Measurements from ENCODE around the gene RNF169. TPM values are rescaled to one million over a fixed set of nuclear protein-coding genes. Genes with fewer than 3 reads are reported as not detected.

The RNF169 gene
- total RNA-seq, 1 donor from 2014 or later: 23.5 TPM

DNA sequence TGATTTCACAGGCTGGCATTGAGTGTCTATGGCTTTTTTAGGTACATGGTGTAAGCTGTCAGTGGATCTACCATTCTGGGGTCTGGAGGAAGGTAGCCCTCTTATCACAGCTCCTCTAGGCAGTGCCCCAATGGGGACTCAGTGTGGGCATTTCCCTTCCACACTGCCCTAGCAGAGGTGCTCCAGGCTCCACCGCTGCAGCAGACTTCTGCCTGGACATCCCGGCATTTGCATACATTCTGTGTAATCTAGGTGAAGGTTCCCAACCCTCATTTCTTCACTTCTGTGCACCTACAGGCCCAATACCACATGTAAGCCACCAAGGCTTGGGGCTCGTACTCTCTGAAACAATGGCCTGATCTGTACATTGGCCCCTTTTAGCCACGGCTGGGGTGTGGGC, 78.3 kb downstream of the RNF169 start:
- H3K27me3 Mint-ChIP-seq (ENCODE audit: low read depth): no peaks in the 10 kb centered on the region
- peaks cover 35% of the 10 kb centered on the region for H3K9me3 Mint-ChIP-seq
- no peaks in the 10 kb centered on the region for H3K4me1 Mint-ChIP-seq
- H3K36me3 Mint-ChIP-seq (ENCODE audit: low read depth): peaks cover 87% of the 10 kb centered on the region
- TF ChIP-seq, protein P1, sequence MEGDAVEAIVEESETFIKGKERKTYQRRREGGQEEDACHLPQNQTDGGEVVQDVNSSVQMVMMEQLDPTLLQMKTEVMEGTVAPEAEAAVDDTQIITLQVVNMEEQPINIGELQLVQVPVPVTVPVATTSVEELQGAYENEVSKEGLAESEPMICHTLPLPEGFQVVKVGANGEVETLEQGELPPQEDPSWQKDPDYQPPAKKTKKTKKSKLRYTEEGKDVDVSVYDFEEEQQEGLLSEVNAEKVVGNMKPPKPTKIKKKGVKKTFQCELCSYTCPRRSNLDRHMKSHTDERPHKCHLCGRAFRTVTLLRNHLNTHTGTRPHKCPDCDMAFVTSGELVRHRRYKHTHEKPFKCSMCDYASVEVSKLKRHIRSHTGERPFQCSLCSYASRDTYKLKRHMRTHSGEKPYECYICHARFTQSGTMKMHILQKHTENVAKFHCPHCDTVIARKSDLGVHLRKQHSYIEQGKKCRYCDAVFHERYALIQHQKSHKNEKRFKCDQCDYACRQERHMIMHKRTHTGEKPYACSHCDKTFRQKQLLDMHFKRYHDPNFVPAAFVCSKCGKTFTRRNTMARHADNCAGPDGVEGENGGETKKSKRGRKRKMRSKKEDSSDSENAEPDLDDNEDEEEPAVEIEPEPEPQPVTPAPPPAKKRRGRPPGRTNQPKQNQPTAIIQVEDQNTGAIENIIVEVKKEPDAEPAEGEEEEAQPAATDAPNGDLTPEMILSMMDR (conservative IDR thresholded peaks at IDR 0.05): no peak
- no peak overlapping the region for H3K27ac Mint-ChIP-seq (ENCODE audit: unreplicated experiment)
- no peak overlapping the region for H3K4me3 Mint-ChIP-seq
- no peak for DNase-seq (ENCODE audit: low read depth, low spot score)

DNA sequence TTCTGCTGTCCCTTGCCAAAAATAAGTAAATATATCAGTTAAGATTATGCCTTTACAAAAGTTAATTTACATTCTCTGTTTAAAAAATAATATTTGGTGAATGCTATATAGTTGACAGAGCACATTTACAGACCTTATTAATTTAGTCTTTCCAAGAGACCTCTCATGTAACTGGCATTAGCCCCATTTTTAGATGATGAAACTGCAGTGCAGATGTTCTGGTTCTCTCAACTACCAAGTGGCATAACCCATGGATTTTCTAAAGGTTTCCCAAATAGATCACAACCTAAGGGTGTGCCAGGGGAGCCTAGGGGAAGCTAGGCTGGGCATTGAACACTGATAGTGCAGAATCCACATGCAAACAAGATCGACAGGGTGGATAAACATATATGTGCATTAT, 88.5 kb downstream of the RNF169 start:
- Mint-ChIP-seq H3K27ac (ENCODE audit: unreplicated experiment) (no peak overlapping the region), H3K4me1 (peaks cover 8% of the 10 kb centered on the region), H3K4me3 (no peak overlapping the region), H3K27me3 (ENCODE audit: low read depth) (no peaks in the 10 kb centered on the region), H3K36me3 (ENCODE audit: low read depth) (peaks cover 33% of the 10 kb centered on the region), H3K9me3 (no peaks in the 10 kb centered on the region)
- no peak for DNase-seq (ENCODE audit: low read depth, low spot score)
- TF ChIP-seq, protein P1 (conservative IDR thresholded peaks at IDR 0.05): no peak

DNA sequence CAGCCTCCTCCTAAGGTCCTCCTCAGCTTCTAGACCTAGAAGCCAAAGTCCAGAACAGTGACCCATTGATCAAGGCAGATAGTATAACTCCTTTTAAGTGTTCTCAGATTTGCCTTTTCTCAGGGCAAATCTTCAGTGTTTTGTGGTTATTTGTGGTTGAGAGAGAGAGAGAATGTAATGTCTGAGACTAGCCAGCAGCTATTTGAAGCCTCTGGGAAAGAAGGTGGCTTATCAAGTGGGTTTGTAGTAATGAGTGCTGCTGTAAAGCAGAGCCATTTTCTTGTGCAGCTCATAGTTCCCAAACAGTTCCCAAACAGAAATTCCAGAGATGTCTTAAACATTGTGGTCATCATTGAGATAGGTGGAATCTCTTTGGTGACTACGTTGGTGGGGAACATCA, 89.5 kb downstream of the RNF169 start:
- peak overlapping the region; percentile 42 for H3K4me3 Mint-ChIP-seq
- peaks cover 8% of the 10 kb centered on the region for H3K4me1 Mint-ChIP-seq
- no peaks in the 10 kb centered on the region for H3K9me3 Mint-ChIP-seq
- no peak for DNase-seq (ENCODE audit: low read depth, low spot score)
- H3K27ac Mint-ChIP-seq (ENCODE audit: unreplicated experiment): no peak overlapping the region
- H3K36me3 Mint-ChIP-seq (ENCODE audit: low read depth): peaks cover 33% of the 10 kb centered on the region
- TF ChIP-seq, protein P1 (conservative IDR thresholded peaks at IDR 0.05): no peak
- no peaks in the 10 kb centered on the region for H3K27me3 Mint-ChIP-seq (ENCODE audit: low read depth)

DNA sequence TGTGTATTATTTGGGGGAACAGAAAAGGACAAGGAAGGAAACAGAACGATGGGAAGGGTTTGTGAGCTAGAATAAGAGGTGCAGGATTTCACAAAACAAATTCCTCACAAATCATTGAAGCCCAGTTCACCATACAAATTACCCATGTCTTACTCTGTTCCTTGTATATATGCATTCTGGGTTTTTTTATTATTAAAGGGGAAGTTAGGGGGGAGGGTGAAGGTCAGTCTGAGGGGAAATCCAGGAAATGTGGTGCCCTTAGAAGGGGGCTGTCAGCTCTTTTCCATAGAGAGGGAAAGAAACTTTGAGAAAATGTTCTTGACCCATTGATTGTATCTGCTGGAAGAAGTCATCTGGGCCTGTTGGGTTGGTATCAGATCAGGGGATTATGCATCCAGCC, 90.8 kb downstream of the RNF169 start:
- Mint-ChIP-seq H3K4me3 (no peak overlapping the region), H3K36me3 (ENCODE audit: low read depth) (peaks cover 33% of the 10 kb centered on the region), H3K9me3 (no peaks in the 10 kb centered on the region), H3K27me3 (ENCODE audit: low read depth) (no peaks in the 10 kb centered on the region), H3K27ac (ENCODE audit: unreplicated experiment) (no peak overlapping the region), H3K4me1 (peaks cover 8% of the 10 kb centered on the region)
- TF ChIP-seq, protein P1 (conservative IDR thresholded peaks at IDR 0.05): no peak
- DNase-seq (ENCODE audit: low read depth, low spot score): no peak

DNA sequence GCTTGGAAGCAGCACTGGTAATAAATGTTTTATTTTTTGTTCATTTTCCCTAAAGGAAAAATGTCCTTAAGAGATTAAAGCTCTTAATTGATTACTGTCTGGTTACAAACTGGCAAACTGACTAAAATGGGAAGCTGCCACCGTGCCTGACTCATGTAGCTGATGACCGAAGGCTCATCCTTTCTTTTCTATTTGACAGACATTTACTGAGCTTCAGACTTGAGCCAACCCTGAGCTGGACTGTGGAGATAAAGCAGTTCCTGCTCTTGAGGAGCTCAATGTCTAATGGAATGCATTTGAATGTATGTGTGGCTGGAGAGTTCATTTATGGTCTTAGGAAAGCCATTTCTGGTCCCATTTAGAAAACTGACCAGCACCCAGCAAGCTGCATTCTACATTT, 91.3 kb downstream of the RNF169 start:
- Mint-ChIP-seq H3K27ac (ENCODE audit: unreplicated experiment) (no peak overlapping the region), H3K36me3 (ENCODE audit: low read depth) (peaks cover 33% of the 10 kb centered on the region)

More for the DNA sequence above, 91.3 kb downstream of the RNF169 start:
- TF ChIP-seq, protein P1 (conservative IDR thresholded peaks at IDR 0.05): no peak
- peaks cover 8% of the 10 kb centered on the region for H3K4me1 Mint-ChIP-seq
- H3K4me3 Mint-ChIP-seq: no peak overlapping the region
- no peaks in the 10 kb centered on the region for H3K9me3 Mint-ChIP-seq
- H3K27me3 Mint-ChIP-seq (ENCODE audit: low read depth): no peaks in the 10 kb centered on the region
- DNase-seq (ENCODE audit: low read depth, low spot score): no peak

All from neural crest cell (in vitro differentiated cells).